ENCODE data around the gene HIP1. TPM values are rescaled to one million over a fixed set of nuclear protein-coding genes. Genes with fewer than 3 reads are reported as not detected.

Gene HIP1
- total and polyA plus RNA-seq, 8 donors, result 3.6 to 14.8 (median 5.2) TPM

GRCh38 chr7:75655536-75655935 lies 83.2 kb downstream of the HIP1 start:
- no peaks in the 10 kb centered on the region for H3K9me3 ChIP-seq
- no peak overlapping the region for H3K27ac ChIP-seq
- no peaks in the 10 kb centered on the region for H3K4me1 ChIP-seq
- H3K36me3 ChIP-seq, result no peaks in the 10 kb centered on the region
- ATAC-seq, result no peak
- H3K27me3 ChIP-seq, result no peaks in the 10 kb centered on the region
- FAIRE-seq, result no peak
- no peak overlapping the region for H3K4me3 ChIP-seq
- DNase-seq, result no peak
- no peak for TF ChIP-seq CTCF (IDR thresholded peaks at IDR 0.05)
- intact Hi-C loops (cut with DNase I), result no loop called here
- WGBS, 2 donors, result 87 to 93% methylated on average over 2 of the region's 2 CpGs

GRCh38 chr7:75654855-75655254 lies 83.9 kb downstream of the HIP1 start:
- intact Hi-C loops (cut with DNase I), result no loop called here
- no peak overlapping the region for H3K27ac ChIP-seq
- H3K27me3 ChIP-seq, result no peaks in the 10 kb centered on the region
- 70 to 78% methylated on average over 4 of the region's 4 CpGs for WGBS, 2 donors
- H3K36me3 ChIP-seq, result no peaks in the 10 kb centered on the region
- H3K4me3 ChIP-seq, result no peak overlapping the region
- DNase-seq, result no peak
- TF ChIP-seq CTCF (IDR thresholded peaks at IDR 0.05), result no peak
- no peaks in the 10 kb centered on the region for H3K4me1 ChIP-seq
- no peaks in the 10 kb centered on the region for H3K9me3 ChIP-seq
- FAIRE-seq, result no peak
- no peak for ATAC-seq

GRCh38 chr7:75653651-75654050 lies 85.1 kb downstream of the HIP1 start:
- FAIRE-seq, result no peak
- no peaks in the 10 kb centered on the region for H3K4me1 ChIP-seq
- peak in 1 of 6 donors; percentile 9 for DNase-seq
- ATAC-seq, result no peak
- no peaks in the 10 kb centered on the region for H3K9me3 ChIP-seq
- H3K27ac ChIP-seq, result no peak overlapping the region
- no peak overlapping the region for H3K4me3 ChIP-seq
- 83 to 88% methylated on average over 7 of the region's 7 CpGs for WGBS, 2 donors
- no peaks in the 10 kb centered on the region for H3K36me3 ChIP-seq
- intact Hi-C loops (cut with DNase I), result no loop called here
- TF ChIP-seq CTCF (IDR thresholded peaks at IDR 0.05), result no peak
- no peaks in the 10 kb centered on the region for H3K27me3 ChIP-seq

- no peaks in the 10 kb centered on the region for H3K9me3 ChIP-seq
- intact Hi-C loops (cut with DNase I), result no loop called here
- DNase-seq (no peak), ATAC-seq (no peak), FAIRE-seq (no peak)
- TF ChIP-seq CTCF (IDR thresholded peaks at IDR 0.05), result no peak
- no peak overlapping the region for H3K27ac ChIP-seq
- H3K4me1 ChIP-seq, result no peaks in the 10 kb centered on the region
- H3K27me3 ChIP-seq, result no peaks in the 10 kb centered on the region
- H3K36me3 ChIP-seq, result no peaks in the 10 kb centered on the region
- no peak overlapping the region for H3K4me3 ChIP-seq
- 83 to 86% methylated on average over 1 of the region's 1 CpG for WGBS, 2 donors
These were observed 86.0 kb downstream of the HIP1 start for GRCh38 chr7:75652788-75653187.

- intact Hi-C loops (cut with DNase I), result no loop called here
- Histone ChIP-seq H3K27me3 (no peaks in the 10 kb centered on the region), H3K4me1 (no peaks in the 10 kb centered on the region), H3K36me3 (no peaks in the 10 kb centered on the region), H3K9me3 (no peaks in the 10 kb centered on the region), H3K27ac (no peak overlapping the region), H3K4me3 (no peak overlapping the region)
- peak in 4 of 6 donors; percentile 14 to 63 (median 22) for DNase-seq
- TF ChIP-seq CTCF (IDR thresholded peaks at IDR 0.05), result no peak
- WGBS, 2 donors, result 45 to 50% methylated on average over 9 of the region's 9 CpGs
- peak in 3 of 4 donors; percentile 58 to 82 (median 79) for ATAC-seq
- FAIRE-seq, result no peak
These were observed 88.1 kb downstream of the HIP1 start for GRCh38 chr7:75650681-75651080.

All from pancreas (tissue), 10 donors.